Keratinocyte (primary cell): ENCODE results near the gene SUZ12. TPM values are rescaled to one million over a fixed set of nuclear protein-coding genes. Genes with fewer than 3 reads are reported as not detected.
A peak's percentile ranks its signal among the peaks of the same experiment; 100 is the strongest.

ENCODE experiments used
- DNase-seq: peaks from one replicate; pipeline ENCODE4 v3.0.0-alpha.2; 2011; ENCODE audit warnings: low read depth, missing footprints, low spot score
- FAIRE-seq: peaks from 2 replicates; lab custom pipeline; 2011; peaks lifted over from hg19 to GRCh38; lab: Jason Lieb, UNC
- H2AFZ ChIP-seq: 2 replicates; pipeline ENCODE4 v1.6.0; 2012; ENCODE audit warnings: low read length, control low read depth, inconsistent platforms; ENCODE audit not compliant: control insufficient read depth
- H3K27ac ChIP-seq: 2 replicates; pipeline ENCODE4 v1.5.1; 2011; ENCODE audit warnings: low read length; ENCODE audit not compliant: control insufficient read depth, insufficient read depth
- H3K27me3 ChIP-seq: 3 replicates; pipeline ENCODE4 v1.6.0; 2011; ENCODE audit warnings: low read length; ENCODE audit not compliant: control insufficient read depth, insufficient read depth; ENCODE audit errors: extremely low read depth
- H3K36me3 ChIP-seq, 2 experiments: 2 replicates in 1 of 2; 3 replicates in 1 of 2; pipeline ENCODE4 v1.5.1; 2011; ENCODE audit warnings: low read length in 2 of 2, mild to moderate bottlenecking in 1 of 2; ENCODE audit not compliant: control insufficient read depth in 2 of 2, insufficient read depth in 2 of 2; ENCODE audit errors: extremely low read depth in 1 of 2
- H3K4me1 ChIP-seq: 3 replicates; pipeline ENCODE4 v1.5.1; 2011; ENCODE audit warnings: low read length; ENCODE audit not compliant: control insufficient read depth, insufficient read depth; ENCODE audit errors: extremely low read depth
- H3K4me2 ChIP-seq: 3 replicates; pipeline ENCODE4 v1.6.0; 2011; ENCODE audit warnings: low read depth, low read length; ENCODE audit not compliant: control insufficient read depth, insufficient read depth; ENCODE audit errors: extremely low read depth
- H3K4me3 ChIP-seq, 3 experiments: fragments of 200-600 bp in 1 of 3; sonication (generic) in 1 of 3; 2 replicates in 2 of 3; 3 replicates in 1 of 3; pipeline ENCODE4 v1.5.1; 2011 to 2016; ENCODE audit warnings: low read length in 3 of 3, mild to moderate bottlenecking in 3 of 3, control low read depth in 2 of 3, inconsistent platforms in 1 of 3, low read depth in 1 of 3, mixed read lengths in 1 of 3, mixed run types in 1 of 3, moderate library complexity in 1 of 3; ENCODE audit not compliant: control insufficient read depth in 2 of 3, insufficient read depth in 2 of 3; ENCODE audit errors: extremely low read depth in 1 of 3
- H3K79me2 ChIP-seq: 2 replicates; pipeline ENCODE4 v1.6.0; 2012; ENCODE audit warnings: low read length; ENCODE audit not compliant: control insufficient read depth, insufficient read depth
- H3K9ac ChIP-seq: 3 replicates; pipeline ENCODE4 v1.6.0; 2011; ENCODE audit warnings: low read length; ENCODE audit not compliant: control insufficient read depth, insufficient read depth; ENCODE audit errors: extremely low read depth
- H3K9me1 ChIP-seq: 3 replicates; pipeline ENCODE4 v1.6.0; 2011; ENCODE audit warnings: low read length; ENCODE audit not compliant: control insufficient read depth, insufficient read depth; ENCODE audit errors: extremely low read depth
- H3K9me3 ChIP-seq: 2 replicates; pipeline ENCODE4 v1.5.1; 2012; ENCODE audit warnings: low read depth, low read length; ENCODE audit not compliant: control insufficient read depth
- H4K20me1 ChIP-seq: 3 replicates; pipeline ENCODE4 v1.6.0; 2011; ENCODE audit warnings: low read length; ENCODE audit not compliant: control insufficient read depth, insufficient read depth; ENCODE audit errors: extremely low read depth
- EZH2 ChIP-seq: IDR thresholded peaks from one replicate; pipeline ENCODE4 v1.6.1; 2012; ENCODE audit warnings: inconsistent platforms, mild to moderate bottlenecking, low read length, moderate library complexity
- dilution Hi-C: fragments of 300-500 bp; cut with MboI; formaldehyde crosslinking; loops from one replicate; pipeline ENCODE4 v1.7.0; 2020; ENCODE audit warnings: low sequenced_read_pairs; ENCODE audit not compliant: extremely low pct_ligation_motif_present
- polyA plus RNA-seq, 5 experiments: library from polyadenylated mRNA; depleted of rRNA in 3 of 5; stranded (reverse) in 3 of 5; stranded (forward) in 1 of 5; unstranded in 1 of 5; fragments of >200 nt; gene quantifications; 1 replicate in 1 of 5; 2 replicates in 3 of 5; 3 replicates in 1 of 5; pipeline versions ENCODE4 v1.2.1 to v1.2.3, GENCODE V29; 2011 to 2012; ENCODE audit warnings: missing spikeins in 2 of 5, low read depth in 1 of 5, low replicate concordance in 1 of 5
- TF ChIP-seq, protein P1 (sequence below), 3 experiments: IDR thresholded peaks in 1 of 3; conservative IDR thresholded peaks in 1 of 3; optimal IDR thresholded peaks in 1 of 3; 2 replicates in 2 of 3; 3 replicates in 1 of 3; pipeline versions ENCODE3 to v1.5.1; 2011; ENCODE audit warnings: low read length in 3 of 3, mild to moderate bottlenecking in 3 of 3, moderate library complexity in 2 of 3, control low read depth in 1 of 3, inconsistent platforms in 1 of 3; ENCODE audit not compliant: insufficient read depth in 2 of 3; ENCODE audit errors: extremely low read depth in 1 of 3

Gene SUZ12
- polyA plus RNA-seq, 1 donor (not counting 4 experiments of a cell fraction or from before 2014, with no cell fraction given): 20.8 TPM

DNA sequence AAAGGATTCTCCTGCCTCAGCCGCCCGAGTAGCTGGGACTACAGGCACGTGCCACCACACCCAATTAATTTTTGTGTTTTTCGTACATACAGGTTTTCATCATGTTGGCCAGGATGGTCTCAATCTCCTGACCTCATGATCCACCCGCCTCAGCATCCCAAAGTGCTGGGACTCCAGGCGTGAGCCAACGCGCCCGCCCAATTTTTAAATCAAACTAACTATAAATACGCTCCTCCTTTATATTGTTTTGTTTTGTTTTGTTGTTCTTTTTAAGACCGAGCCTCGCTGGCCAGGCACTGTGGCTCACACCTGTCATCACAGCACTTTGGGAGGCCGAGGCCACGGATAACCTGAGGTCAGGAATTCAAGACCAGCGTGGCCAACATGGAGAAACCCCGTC, 33.4 kb upstream of the SUZ12 start:
- no peak overlapping the region for H3K9ac ChIP-seq
- H4K20me1 ChIP-seq: no peaks in the 10 kb centered on the region
- H3K4me2 ChIP-seq: no peak overlapping the region
- DNase-seq (no peak), FAIRE-seq (no peak)
- H3K27ac ChIP-seq: no peak overlapping the region
- no peaks in the 10 kb centered on the region for H3K9me1 ChIP-seq
- H3K36me3 ChIP-seq: peaks cover 9 to 10% of the 10 kb centered on the region in 2 experiments
- H3K4me1 ChIP-seq: peaks cover 4% of the 10 kb centered on the region
- H3K27me3 ChIP-seq: no peaks in the 10 kb centered on the region
- H3K79me2 ChIP-seq: peaks cover 29% of the 10 kb centered on the region
- dilution Hi-C loops: no loop called here
- no peaks in the 10 kb centered on the region for H3K9me3 ChIP-seq
- H3K4me3 ChIP-seq: no peak overlapping the region
- H2AFZ ChIP-seq: no peak overlapping the region
- TF ChIP-seq, protein P1, sequence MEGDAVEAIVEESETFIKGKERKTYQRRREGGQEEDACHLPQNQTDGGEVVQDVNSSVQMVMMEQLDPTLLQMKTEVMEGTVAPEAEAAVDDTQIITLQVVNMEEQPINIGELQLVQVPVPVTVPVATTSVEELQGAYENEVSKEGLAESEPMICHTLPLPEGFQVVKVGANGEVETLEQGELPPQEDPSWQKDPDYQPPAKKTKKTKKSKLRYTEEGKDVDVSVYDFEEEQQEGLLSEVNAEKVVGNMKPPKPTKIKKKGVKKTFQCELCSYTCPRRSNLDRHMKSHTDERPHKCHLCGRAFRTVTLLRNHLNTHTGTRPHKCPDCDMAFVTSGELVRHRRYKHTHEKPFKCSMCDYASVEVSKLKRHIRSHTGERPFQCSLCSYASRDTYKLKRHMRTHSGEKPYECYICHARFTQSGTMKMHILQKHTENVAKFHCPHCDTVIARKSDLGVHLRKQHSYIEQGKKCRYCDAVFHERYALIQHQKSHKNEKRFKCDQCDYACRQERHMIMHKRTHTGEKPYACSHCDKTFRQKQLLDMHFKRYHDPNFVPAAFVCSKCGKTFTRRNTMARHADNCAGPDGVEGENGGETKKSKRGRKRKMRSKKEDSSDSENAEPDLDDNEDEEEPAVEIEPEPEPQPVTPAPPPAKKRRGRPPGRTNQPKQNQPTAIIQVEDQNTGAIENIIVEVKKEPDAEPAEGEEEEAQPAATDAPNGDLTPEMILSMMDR (optimal IDR thresholded peaks at IDR 0.05 in 1 of 3, IDR thresholded peaks at IDR 0.05 in 1 of 3, conservative IDR thresholded peaks at IDR 0.05 in 1 of 3; ENCODE audit: extremely low read depth in 1 of 3, insufficient read depth in 2 of 3, low read length in 3 of 3): no peak
- no peak for TF ChIP-seq EZH2

GRCh38 chr17:31907342-31907962, 29.4 kb upstream of the SUZ12 start:
- Histone ChIP-seq H2AFZ (no peak overlapping the region), H3K4me2 (peak overlapping the region; percentile 23)

More at GRCh38 chr17:31907342-31907962, 29.4 kb upstream of the SUZ12 start:
- Histone ChIP-seq H4K20me1 (no peaks in the 10 kb centered on the region), H3K9ac (no peak overlapping the region), H3K9me3 (no peaks in the 10 kb centered on the region), H3K27ac (no peak overlapping the region), H3K79me2 (no peaks in the 10 kb centered on the region), H3K9me1 (no peaks in the 10 kb centered on the region), H3K27me3 (no peaks in the 10 kb centered on the region), H3K4me3 (no peak overlapping the region), H3K4me1 (no peaks in the 10 kb centered on the region), H3K36me3 (no peaks in the 10 kb centered on the region)
- FAIRE-seq (peak; percentile 17), DNase-seq (no peak)
- TF ChIP-seq, protein P1 (optimal IDR thresholded peaks at IDR 0.05 in 1 of 3, IDR thresholded peaks at IDR 0.05 in 1 of 3, conservative IDR thresholded peaks at IDR 0.05 in 1 of 3; ENCODE audit: extremely low read depth in 1 of 3, insufficient read depth in 2 of 3, low read length in 3 of 3): no peak
- no peak for TF ChIP-seq EZH2
- dilution Hi-C loops: no loop called here
